GM12878 (cell line): ENCODE measurements around the gene TEPSIN. TPM values are rescaled to one million over a fixed set of nuclear protein-coding genes. Genes with fewer than 3 reads are reported as not detected.

Source experiments
- ATAC-seq: fragments of 200-7000 bp; cut with Tn5 transposase; 3 replicates; pipeline ENCODE4 v1.9.1; 2020; ENCODE audit warnings: mild to moderate bottlenecking, moderate library complexity
- BruUV-seq: library from RNA; stranded (reverse); fragments of 400-500 nt; replicated peaks from 2 replicates; lab custom pipeline; 2021; lab: Mats Ljungman, UMichigan
- CTCF ChIA-PET: fragments of 300-600 bp; sonication (Branson Sonifier 250); formaldehyde crosslinking; extraction: SDS; loops from one replicate; lab custom pipeline; 2021; ENCODE audit warnings: inconsistent platforms; lab: Yijun Ruan, JAX
- POLR2A ChIA-PET: fragments of 350-600 bp; formaldehyde crosslinking; extraction: SDS; loops from one replicate; lab custom pipeline; 2021; ENCODE audit warnings: inconsistent platforms; lab: Charles Lee
- RAD21 ChIA-PET: fragments of 300-600 bp; sonication (Branson Sonifier 250); formaldehyde crosslinking; loops from one replicate; lab custom pipeline; 2023; ENCODE audit warnings: antibody characterized with exemption; ENCODE audit not compliant: unreplicated experiment; lab: Charles Lee
- SMC1A ChIA-PET: fragments of 300-600 bp; sonication (Branson Sonifier 250); formaldehyde crosslinking; loops from one replicate; lab custom pipeline; 2023; ENCODE audit not compliant: unreplicated experiment, uncharacterized antibody; lab: Charles Lee
- DNase-seq: peaks from one replicate; pipeline ENCODE4 v3.0.0-alpha.2; 2011; ENCODE audit warnings: low read depth, low spot score
- FAIRE-seq: peaks from 3 replicates; lab custom pipeline; 2011; peaks lifted over from hg19 to GRCh38; lab: Jason Lieb, UNC
- H2AFZ ChIP-seq: 2 replicates; pipeline ENCODE4 v1.6.0; 2011; ENCODE audit warnings: low read depth, low read length, control low read depth; ENCODE audit not compliant: control insufficient read depth
- H3K27ac ChIP-seq: 2 replicates; pipeline ENCODE4 v1.5.1; 2011; ENCODE audit warnings: control low read depth; ENCODE audit not compliant: control insufficient read depth, insufficient read depth
- H3K27me3 ChIP-seq, 2 experiments: replicated peaks in 1 of 2; 2 replicates each; pipeline versions ENCODE4 v1.6.0 to v1.6.1; 2011; ENCODE audit warnings: low read length in 1 of 2; ENCODE audit not compliant: control insufficient read depth in 2 of 2, insufficient read depth in 2 of 2
- H3K36me3 ChIP-seq, 2 experiments: 2 replicates each; pipeline ENCODE4 v1.5.1; 2011; ENCODE audit warnings: low read length in 1 of 2; ENCODE audit not compliant: control insufficient read depth in 2 of 2, insufficient read depth in 2 of 2
- H3K4me1 ChIP-seq: 2 replicates; pipeline ENCODE4 v1.6.1; 2011; ENCODE audit warnings: mild to moderate bottlenecking, low read length, moderate library complexity, mixed read lengths; ENCODE audit not compliant: control insufficient read depth, insufficient read depth
- H3K4me2 ChIP-seq: 2 replicates; pipeline ENCODE4 v1.6.0; 2011; ENCODE audit warnings: control low read depth; ENCODE audit not compliant: control insufficient read depth, insufficient read depth
- H3K4me3 ChIP-seq: fragments of 200-600 bp; sonication (generic); 2 replicates; pipeline ENCODE4 v1.5.1; 2016
- H3K79me2 ChIP-seq: 2 replicates; pipeline ENCODE4 v1.6.0; 2011; ENCODE audit warnings: low read length; ENCODE audit not compliant: control insufficient read depth, insufficient read depth
- H3K9ac ChIP-seq: 2 replicates; pipeline ENCODE4 v1.8.0; 2011; ENCODE audit warnings: low read length, control low read depth, mixed read lengths; ENCODE audit not compliant: control insufficient read depth, insufficient read depth
- H3K9me3 ChIP-seq: replicated peaks from 3 replicates; pipeline ENCODE4 v1.5.1; 2011; ENCODE audit warnings: mild to moderate bottlenecking, low read length; ENCODE audit not compliant: control insufficient read depth, insufficient read depth
- H4K20me1 ChIP-seq: 2 replicates; pipeline ENCODE4 v1.6.0; 2011; ENCODE audit not compliant: control insufficient read depth, insufficient read depth
- CBX5 ChIP-seq: sonication (generic); IDR thresholded peaks from 2 replicates; pipeline ENCODE4 v1.6.1; 2016; ENCODE audit warnings: low read depth, moderate library complexity, mild to moderate bottlenecking, inconsistent platforms
- POLR2A ChIP-seq: IDR thresholded peaks from 2 replicates; pipeline ENCODE4 v1.6.1; 2011; ENCODE audit warnings: low read depth, mild to moderate bottlenecking, low read length
- WGBS: methylation state at CpG from one replicate; pipeline ENCODE4 v1.1.6; 2016; ENCODE audit warnings: low lambda C conversion rate; ENCODE audit not compliant: insufficient replicate concordance, insufficient coverage; ENCODE audit errors: missing lambda C conversion rate; 5-methylcytosine and 5-hydroxymethylcytosine counted together
- in situ Hi-C: fragments of 300-500 bp; cut with MboI; formaldehyde crosslinking; loops from 9 replicates; pipeline ENCODE4 v1.14.3; 2018; ENCODE audit warnings: mixed read lengths
- intact Hi-C: fragments of 100-400 bp; cut with micrococcal nuclease; formaldehyde crosslinking; loops from one replicate; pipeline ENCODE4 v1.14.2; 2022; ENCODE audit not compliant: unreplicated experiment
- polyA plus RNA-seq, 11 experiments: library from polyadenylated mRNA; depleted of rRNA in 4 of 11; unstranded in 6 of 11; stranded (reverse) in 5 of 11; fragments of >200 nt; fragmentation: Nextera tagmentation in 4 of 11; fragmentation: Illumina TruSeq in 1 of 11; extraction: Ambion mirVana in 4 of 11; extraction: Trizol in 1 of 11; gene quantifications; 1 replicate in 1 of 11; 2 replicates in 10 of 11; pipeline versions ENCODE4 v1.2.1 to v1.2.3, GENCODE V29; 2011 to 2016; ENCODE audit warnings: inconsistent platforms in 2 of 11, missing spikeins in 2 of 11, low read depth in 1 of 11
- total RNA-seq, 4 experiments: library from RNA; depleted of rRNA in 3 of 4; stranded (reverse); fragments of >200 nt in 3 of 4; fragmentation: Illumina TruSeq in 1 of 4; extraction: Trizol in 1 of 4; gene quantifications; 2 replicates each; pipeline versions ENCODE4 v1.2.1 to v1.2.3, GENCODE V29; 2013 to 2021
- TF ChIP-seq, protein P1 (sequence below): IDR thresholded peaks from 2 replicates; pipeline ENCODE4 v1.6.1; 2012; ENCODE audit warnings: mild to moderate bottlenecking, low read depth, low read length

Gene TEPSIN
- total and polyA plus RNA-seq, 10 of the 15 experiments (the other 5 are each of a cell fraction or from before 2014, with no cell fraction given) = 0.87 to 36.7 (median 5.3) TPM

DNA sequence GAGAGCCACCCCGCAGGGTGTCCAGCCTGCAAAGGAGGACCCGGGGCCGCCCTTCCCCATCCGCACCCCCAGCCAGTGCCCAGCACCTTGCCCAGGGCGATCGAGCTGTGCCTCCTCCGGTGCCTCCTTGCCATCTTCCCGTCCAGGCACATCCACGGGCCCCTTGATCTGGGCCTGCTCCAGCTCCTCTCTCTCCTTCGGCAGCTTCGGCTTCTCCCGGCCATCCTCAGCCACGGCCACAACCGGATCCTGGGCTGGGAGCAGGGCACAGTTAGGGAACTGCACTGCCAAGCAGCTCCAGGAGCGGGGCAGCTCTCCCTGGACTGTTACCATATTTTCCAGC is 14.1 kb upstream of the TEPSIN start:
- CTCF ChIA-PET = interaction anchor here (0.6 to 3.4 kb wide), 13 partner anchors 14 to 834 kb away, joined by 3 to 44 read pairs (median 3); partner anchors contain the start of genes CEP131, NDUFAF8 and TEPSIN
- no peaks in the 10 kb centered on the region for H3K27me3 ChIP-seq
- H3K27ac ChIP-seq = no peak overlapping the region
- no TSS peak for BruUV-seq
- no peak overlapping the region for H2AFZ ChIP-seq
- in situ Hi-C loops (no loop called here), intact Hi-C loops (loop anchor here (1.0 to 10.0 kb wide), 3 partner anchors 231 to 349 kb away; partner anchors contain the start of gene ACTG1)
- no peak overlapping the region for H3K9ac ChIP-seq
- DNase-seq (no peak), ATAC-seq (no peak)
- WGBS = 94% methylated on average over 14 of the region's 15 CpGs
- H4K20me1 ChIP-seq = no peaks in the 10 kb centered on the region
- H3K4me3 ChIP-seq = no peak overlapping the region
- no peaks in the 10 kb centered on the region for H3K79me2 ChIP-seq
- SMC1A ChIA-PET = interaction anchor here (0.5 to 1.5 kb wide), 4 partner anchors 32 to 345 kb away, joined by 3 to 12 read pairs (median 4); no protein-coding TSS in a partner anchor
- POLR2A ChIA-PET = no interaction called here
- H3K36me3 ChIP-seq = peaks cover 2% of the 10 kb centered on the region in 2 experiments; a peak in 3 of 4 replicates
- no peaks in the 10 kb centered on the region for H3K4me1 ChIP-seq
- no peaks in the 10 kb centered on the region for H3K9me3 ChIP-seq
- no peak overlapping the region for H3K4me2 ChIP-seq
- RAD21 ChIA-PET = interaction anchor here (1.0 to 3.0 kb wide), 3 partner anchors 69 to 350 kb away, joined by 3 to 27 read pairs (median 3); no protein-coding TSS in a partner anchor
- TF ChIP-seq, protein P1, sequence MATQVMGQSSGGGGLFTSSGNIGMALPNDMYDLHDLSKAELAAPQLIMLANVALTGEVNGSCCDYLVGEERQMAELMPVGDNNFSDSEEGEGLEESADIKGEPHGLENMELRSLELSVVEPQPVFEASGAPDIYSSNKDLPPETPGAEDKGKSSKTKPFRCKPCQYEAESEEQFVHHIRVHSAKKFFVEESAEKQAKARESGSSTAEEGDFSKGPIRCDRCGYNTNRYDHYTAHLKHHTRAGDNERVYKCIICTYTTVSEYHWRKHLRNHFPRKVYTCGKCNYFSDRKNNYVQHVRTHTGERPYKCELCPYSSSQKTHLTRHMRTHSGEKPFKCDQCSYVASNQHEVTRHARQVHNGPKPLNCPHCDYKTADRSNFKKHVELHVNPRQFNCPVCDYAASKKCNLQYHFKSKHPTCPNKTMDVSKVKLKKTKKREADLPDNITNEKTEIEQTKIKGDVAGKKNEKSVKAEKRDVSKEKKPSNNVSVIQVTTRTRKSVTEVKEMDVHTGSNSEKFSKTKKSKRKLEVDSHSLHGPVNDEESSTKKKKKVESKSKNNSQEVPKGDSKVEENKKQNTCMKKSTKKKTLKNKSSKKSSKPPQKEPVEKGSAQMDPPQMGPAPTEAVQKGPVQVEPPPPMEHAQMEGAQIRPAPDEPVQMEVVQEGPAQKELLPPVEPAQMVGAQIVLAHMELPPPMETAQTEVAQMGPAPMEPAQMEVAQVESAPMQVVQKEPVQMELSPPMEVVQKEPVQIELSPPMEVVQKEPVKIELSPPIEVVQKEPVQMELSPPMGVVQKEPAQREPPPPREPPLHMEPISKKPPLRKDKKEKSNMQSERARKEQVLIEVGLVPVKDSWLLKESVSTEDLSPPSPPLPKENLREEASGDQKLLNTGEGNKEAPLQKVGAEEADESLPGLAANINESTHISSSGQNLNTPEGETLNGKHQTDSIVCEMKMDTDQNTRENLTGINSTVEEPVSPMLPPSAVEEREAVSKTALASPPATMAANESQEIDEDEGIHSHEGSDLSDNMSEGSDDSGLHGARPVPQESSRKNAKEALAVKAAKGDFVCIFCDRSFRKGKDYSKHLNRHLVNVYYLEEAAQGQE = no peak
- no peak for TF ChIP-seq POLR2A
- TF ChIP-seq CBX5 = no peak
- TF ChIP-seq, all 136 proteins: peak for 0
- FAIRE-seq = no peak
